Chondrocyte (in vitro differentiated cells): ENCODE measurements around the gene CDH16. TPM values are rescaled to one million over a fixed set of nuclear protein-coding genes. Genes with fewer than 3 reads are reported as not detected.
A peak's percentile ranks its signal among the peaks of the same experiment; 100 is the strongest.

ENCODE experiments used
- DNase-seq: peaks from one replicate; pipeline ENCODE4 v3.0.0; 2021; ENCODE audit warnings: mixed read lengths, low spot score
- H3K27ac Mint-ChIP-seq: one replicate; pipeline ENCODE4 v1.8.0; 2021; ENCODE audit warnings: mild to moderate bottlenecking, moderate library complexity, mixed read lengths; ENCODE audit not compliant: unreplicated experiment
- H3K27me3 Mint-ChIP-seq: 2 replicates; pipeline ENCODE4 v1.8.0; 2021; ENCODE audit warnings: low read depth, mixed read lengths
- H3K36me3 Mint-ChIP-seq: 2 replicates; pipeline ENCODE4 v1.8.0; 2021; ENCODE audit warnings: low read depth, mixed read lengths
- H3K4me1 Mint-ChIP-seq: 2 replicates; pipeline ENCODE4 v1.8.0; 2021; ENCODE audit warnings: low read depth, mild to moderate bottlenecking, mixed read lengths
- H3K4me3 Mint-ChIP-seq: one replicate; pipeline ENCODE4 v1.8.0; 2021; ENCODE audit warnings: mild to moderate bottlenecking, moderate library complexity, mixed read lengths; ENCODE audit not compliant: unreplicated experiment
- H3K9me3 Mint-ChIP-seq: 2 replicates; pipeline ENCODE4 v1.8.0; 2021; ENCODE audit warnings: low read depth, mixed read lengths
- CTCF ChIP-seq: fragments of 200-600 bp; sonication (generic); IDR thresholded peaks from 2 replicates; pipeline ENCODE4 v1.5.0; 2021; ENCODE audit warnings: antibody characterized with exemption, mild to moderate bottlenecking, moderate library complexity
- total RNA-seq: library from RNA; stranded (reverse); gene quantifications from 3 replicates; pipeline ENCODE4 v1.2.1, GENCODE V29; 2021

Gene CDH16
- total RNA-seq, 1 donor from 2014 or later = not detected

- Mint-ChIP-seq H3K27ac (no peak overlapping the region), H3K27me3 (no peaks in the 10 kb centered on the region), H3K4me1 (peaks cover 5% of the 10 kb centered on the region), H3K4me3 (no peak overlapping the region), H3K9me3 (no peaks in the 10 kb centered on the region), H3K36me3 (peaks cover 13% of the 10 kb centered on the region)
- DNase-seq = no peak
- no peak for TF ChIP-seq CTCF
Observed at GRCh38 chr16:66886321-66886720, 32.4 kb downstream of the CDH16 start.

GRCh38 chr16:66885491-66885890 is 33.2 kb downstream of the CDH16 start:
- H3K27me3 Mint-ChIP-seq = no peaks in the 10 kb centered on the region
- DNase-seq = no peak
- no peak overlapping the region for H3K27ac Mint-ChIP-seq
- H3K36me3 Mint-ChIP-seq = peaks cover 11% of the 10 kb centered on the region
- H3K9me3 Mint-ChIP-seq = no peaks in the 10 kb centered on the region
- TF ChIP-seq CTCF = no peak
- H3K4me1 Mint-ChIP-seq = peaks cover 6% of the 10 kb centered on the region
- H3K4me3 Mint-ChIP-seq = no peak overlapping the region

- Mint-ChIP-seq H3K27me3 (no peaks in the 10 kb centered on the region), H3K4me3 (no peak overlapping the region), H3K36me3 (peaks cover 11% of the 10 kb centered on the region), H3K27ac (no peak overlapping the region), H3K4me1 (peaks cover 25% of the 10 kb centered on the region), H3K9me3 (no peaks in the 10 kb centered on the region)
- no peak for TF ChIP-seq CTCF
- DNase-seq = no peak
Observed at GRCh38 chr16:66882702-66883101, 36.0 kb downstream of the CDH16 start.

GRCh38 chr16:66881964-66882508 is 36.6 kb downstream of the CDH16 start:
- H3K27me3 Mint-ChIP-seq = no peaks in the 10 kb centered on the region
- peaks cover 26% of the 10 kb centered on the region for H3K4me1 Mint-ChIP-seq
- no peak overlapping the region for H3K4me3 Mint-ChIP-seq
- no peak overlapping the region for H3K27ac Mint-ChIP-seq
- TF ChIP-seq CTCF = no peak
- H3K36me3 Mint-ChIP-seq = peaks cover 11% of the 10 kb centered on the region
- DNase-seq = no peak
- H3K9me3 Mint-ChIP-seq = no peaks in the 10 kb centered on the region

GRCh38 chr16:66881560-66881959 is 37.1 kb downstream of the CDH16 start:
- Mint-ChIP-seq H3K36me3 (peaks cover 11% of the 10 kb centered on the region), H3K9me3 (no peaks in the 10 kb centered on the region), H3K27ac (no peak overlapping the region), H3K4me3 (peak overlapping the region; percentile 19), H3K27me3 (no peaks in the 10 kb centered on the region), H3K4me1 (peaks cover 23% of the 10 kb centered on the region)
- DNase-seq = no peak
- no peak for TF ChIP-seq CTCF
